AG04450 (cell line): Measurements from ENCODE around the gene HIP1. TPM values are rescaled to one million over a fixed set of nuclear protein-coding genes. Genes with fewer than 3 reads are reported as not detected.

Source experiments
- CTCF ChIA-PET: fragments of 300-600, 350-600 bp; formaldehyde crosslinking; extraction: SDS; loops from one replicate; lab custom pipeline; 2022; ENCODE audit warnings: antibody characterized with exemption, inconsistent platforms; lab: Charles Lee
- POLR2A ChIA-PET: fragments of 350-600 bp; formaldehyde crosslinking; extraction: SDS; loops from one replicate; lab custom pipeline; 2021; ENCODE audit warnings: antibody characterized with exemption, inconsistent platforms; lab: Yijun Ruan, JAX
- DNase-seq: peaks from one replicate; pipeline ENCODE4 v3.0.0-alpha.2; 2011; ENCODE audit warnings: low read depth, low spot score
- H3K27ac ChIP-seq: one replicate; pipeline ENCODE4 v1.5.1; 2012; ENCODE audit warnings: low read depth, low read length, control low read depth
- H3K27me3 ChIP-seq: one replicate; pipeline ENCODE4 v1.6.0; 2012; ENCODE audit warnings: low read length; ENCODE audit not compliant: control insufficient read depth, insufficient read depth
- H3K4me3 ChIP-seq: 2 replicates; pipeline ENCODE4 v1.5.1; 2011; ENCODE audit warnings: mild to moderate bottlenecking, low read depth, low read length, control low read depth
- H3K9me3 ChIP-seq: 2 replicates; pipeline ENCODE4 v1.5.1; 2012; ENCODE audit warnings: low read length; ENCODE audit not compliant: control insufficient read depth, insufficient read depth
- polyA plus RNA-seq: library from polyadenylated mRNA; depleted of rRNA; stranded (reverse); fragments of >200 nt; gene quantifications from 2 replicates; pipeline ENCODE4 v1.2.3, GENCODE V29; 2011
- TF ChIP-seq, protein P1 (sequence below): IDR thresholded peaks from 2 replicates; pipeline ENCODE4 v1.5.1; 2011; ENCODE audit warnings: low read depth, low read length, control low read depth, inconsistent platforms

Gene HIP1
- polyA plus RNA-seq, 1 experiment: 13.7 TPM

DNA sequence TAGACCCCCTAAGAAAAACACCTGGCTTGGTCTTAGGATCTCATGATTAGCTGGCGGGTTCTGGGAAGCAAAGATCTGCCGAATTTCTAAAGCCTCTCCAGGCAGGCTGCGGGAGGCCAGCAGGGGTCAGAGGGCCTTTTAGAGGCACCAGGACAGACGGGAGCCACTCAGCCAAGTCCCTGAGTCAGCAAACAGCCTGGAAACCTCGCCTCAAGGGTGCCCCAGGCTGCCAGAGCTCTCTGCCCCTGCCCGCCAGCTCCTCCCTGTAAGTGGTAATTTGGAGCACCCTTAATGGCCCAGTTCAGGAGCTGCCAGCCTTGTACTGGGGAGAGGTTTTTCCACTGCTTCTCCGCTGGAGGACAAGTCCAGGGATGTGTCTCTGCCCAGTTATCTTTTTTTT, 88.7 kb downstream of the HIP1 start:
- H3K9me3 ChIP-seq: no peaks in the 10 kb centered on the region
- POLR2A ChIA-PET: no interaction called here
- TF ChIP-seq, protein P1, sequence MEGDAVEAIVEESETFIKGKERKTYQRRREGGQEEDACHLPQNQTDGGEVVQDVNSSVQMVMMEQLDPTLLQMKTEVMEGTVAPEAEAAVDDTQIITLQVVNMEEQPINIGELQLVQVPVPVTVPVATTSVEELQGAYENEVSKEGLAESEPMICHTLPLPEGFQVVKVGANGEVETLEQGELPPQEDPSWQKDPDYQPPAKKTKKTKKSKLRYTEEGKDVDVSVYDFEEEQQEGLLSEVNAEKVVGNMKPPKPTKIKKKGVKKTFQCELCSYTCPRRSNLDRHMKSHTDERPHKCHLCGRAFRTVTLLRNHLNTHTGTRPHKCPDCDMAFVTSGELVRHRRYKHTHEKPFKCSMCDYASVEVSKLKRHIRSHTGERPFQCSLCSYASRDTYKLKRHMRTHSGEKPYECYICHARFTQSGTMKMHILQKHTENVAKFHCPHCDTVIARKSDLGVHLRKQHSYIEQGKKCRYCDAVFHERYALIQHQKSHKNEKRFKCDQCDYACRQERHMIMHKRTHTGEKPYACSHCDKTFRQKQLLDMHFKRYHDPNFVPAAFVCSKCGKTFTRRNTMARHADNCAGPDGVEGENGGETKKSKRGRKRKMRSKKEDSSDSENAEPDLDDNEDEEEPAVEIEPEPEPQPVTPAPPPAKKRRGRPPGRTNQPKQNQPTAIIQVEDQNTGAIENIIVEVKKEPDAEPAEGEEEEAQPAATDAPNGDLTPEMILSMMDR: no peak
- no peak for DNase-seq
- CTCF ChIA-PET: no interaction called here
- H3K4me3 ChIP-seq: no peak overlapping the region
- H3K27ac ChIP-seq: no peak overlapping the region
- H3K27me3 ChIP-seq: no peaks in the 10 kb centered on the region

DNA sequence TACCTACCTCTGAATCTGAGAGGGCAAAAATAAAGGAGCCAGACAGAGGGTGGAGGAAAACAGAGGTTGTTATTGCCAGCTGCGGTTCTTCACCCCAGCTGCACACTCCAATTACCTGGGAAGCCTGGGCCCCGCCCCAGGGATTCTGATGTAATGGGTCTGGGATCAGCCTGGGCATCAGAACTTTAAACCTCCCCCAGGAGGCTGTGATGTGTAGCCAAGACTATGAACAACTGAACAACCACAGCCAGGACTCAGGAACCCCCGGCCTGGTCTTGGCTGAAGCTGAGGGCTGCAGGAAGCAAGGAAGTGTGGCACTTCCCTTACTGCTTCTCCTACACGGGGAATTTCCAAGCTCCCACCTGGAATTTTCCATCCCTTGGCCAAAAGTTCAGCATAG, 89.3 kb downstream of the HIP1 start:
- no peak for DNase-seq
- TF ChIP-seq, protein P1: no peak
- H3K4me3 ChIP-seq: no peak overlapping the region
- no peaks in the 10 kb centered on the region for H3K9me3 ChIP-seq
- CTCF ChIA-PET: no interaction called here
- no peak overlapping the region for H3K27ac ChIP-seq
- POLR2A ChIA-PET: no interaction called here
- H3K27me3 ChIP-seq: no peaks in the 10 kb centered on the region

DNA sequence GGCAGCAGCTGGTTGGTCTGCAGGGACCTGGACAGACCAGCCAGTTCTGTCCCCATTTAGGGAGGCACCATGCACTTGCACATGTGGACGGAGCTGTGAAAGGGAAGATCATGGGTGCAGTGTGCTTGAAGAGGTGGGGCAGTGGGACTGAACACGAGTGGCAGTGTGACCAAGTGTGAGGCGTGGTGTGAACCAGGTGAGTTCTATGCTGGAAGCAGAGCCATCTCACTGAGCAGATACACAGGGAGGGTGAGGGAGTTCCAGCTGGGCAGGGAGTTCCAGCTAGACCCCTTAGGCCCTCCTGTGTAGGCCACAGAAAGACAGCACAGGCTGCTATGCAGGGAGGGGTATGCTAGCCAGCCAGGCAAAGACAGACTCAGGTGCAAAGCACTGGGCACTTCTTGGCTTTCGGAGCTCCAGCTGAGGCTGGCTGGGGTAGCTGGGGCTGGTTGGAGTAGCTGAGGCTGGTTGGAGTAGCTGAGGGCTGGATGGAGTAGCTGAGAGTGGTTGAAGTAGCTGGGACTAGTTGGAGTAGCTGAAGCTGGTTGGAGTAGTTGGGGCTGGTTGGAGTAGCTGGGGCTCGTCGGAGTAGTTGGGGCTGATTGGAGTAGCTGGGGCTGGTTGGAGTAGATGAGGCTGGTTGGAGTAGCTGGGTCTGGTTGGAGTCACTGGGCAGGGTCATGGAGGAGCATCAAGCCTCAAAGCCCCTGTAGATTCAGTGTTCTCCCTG, 90.9 kb downstream of the HIP1 start:
- no peak overlapping the region for H3K27ac ChIP-seq
- ChIA-PET CTCF (no interaction called here), POLR2A (no interaction called here)
- DNase-seq: no peak
- H3K27me3 ChIP-seq: no peaks in the 10 kb centered on the region
- H3K4me3 ChIP-seq: no peak overlapping the region
- TF ChIP-seq, protein P1: no peak
- peaks cover 2% of the 10 kb centered on the region; the same call in 1 of the 2 replicates for H3K9me3 ChIP-seq

DNA sequence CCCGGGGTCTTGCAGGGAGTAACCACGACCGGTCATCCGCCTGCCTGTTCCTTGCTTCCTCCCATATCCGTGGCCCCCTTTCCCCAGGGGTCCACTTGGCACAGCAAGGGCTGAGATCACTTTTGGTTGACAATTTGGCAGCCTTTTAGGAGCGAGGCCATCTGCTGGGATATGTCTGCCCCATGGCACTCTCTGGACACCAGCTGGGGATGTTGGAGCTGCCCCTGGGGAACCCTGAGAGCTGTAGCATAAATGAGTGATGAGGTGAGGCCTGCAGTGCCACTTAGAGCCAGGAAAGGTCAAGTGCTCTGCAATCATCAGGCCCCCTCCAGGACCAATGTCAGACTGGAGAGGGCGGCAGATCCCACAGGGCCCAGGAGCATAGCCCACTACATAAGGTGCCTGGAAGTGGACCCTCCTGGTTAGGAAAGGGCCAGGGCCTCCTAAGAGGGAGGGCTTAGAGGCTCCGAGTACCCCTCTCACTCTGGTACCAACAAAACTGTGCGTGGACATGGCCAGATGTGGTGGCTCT, 92.1 kb downstream of the HIP1 start:
- no peaks in the 10 kb centered on the region for H3K27me3 ChIP-seq
- no peak overlapping the region for H3K4me3 ChIP-seq
- ChIA-PET POLR2A (no interaction called here), CTCF (no interaction called here)
- DNase-seq: no peak
- no peak overlapping the region for H3K27ac ChIP-seq
- TF ChIP-seq, protein P1: no peak
- peaks cover 2% of the 10 kb centered on the region; the same call in 1 of the 2 replicates for H3K9me3 ChIP-seq

DNA sequence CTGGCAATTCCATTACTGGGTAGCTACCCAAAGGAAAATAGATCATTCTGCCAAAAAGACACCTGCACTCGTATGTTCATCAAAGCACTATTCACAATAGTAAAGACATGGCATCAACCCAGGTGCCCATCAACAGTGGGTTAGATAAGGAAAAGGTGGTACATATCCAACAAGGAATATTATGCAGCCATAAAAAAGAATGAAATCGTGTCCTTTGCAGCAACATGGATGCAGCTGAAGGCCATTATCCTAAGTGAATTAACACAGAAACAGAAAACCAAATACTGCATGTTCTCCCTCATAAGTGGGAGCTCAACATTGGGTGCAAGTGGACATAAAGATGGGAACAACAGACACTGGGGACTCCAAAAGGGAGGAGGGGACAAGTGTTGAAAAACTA, 93.2 kb downstream of the HIP1 start:
- peaks cover 2% of the 10 kb centered on the region; the same call in 1 of the 2 replicates for H3K9me3 ChIP-seq
- H3K27ac ChIP-seq: no peak overlapping the region
- ChIA-PET POLR2A (no interaction called here), CTCF (no interaction called here)
- H3K4me3 ChIP-seq: no peak overlapping the region
- no peak for DNase-seq
- no peaks in the 10 kb centered on the region for H3K27me3 ChIP-seq
- TF ChIP-seq, protein P1: no peak
